Measurements from ENCODE around the gene ELOVL2.

ELOVL2 gene

DNA sequence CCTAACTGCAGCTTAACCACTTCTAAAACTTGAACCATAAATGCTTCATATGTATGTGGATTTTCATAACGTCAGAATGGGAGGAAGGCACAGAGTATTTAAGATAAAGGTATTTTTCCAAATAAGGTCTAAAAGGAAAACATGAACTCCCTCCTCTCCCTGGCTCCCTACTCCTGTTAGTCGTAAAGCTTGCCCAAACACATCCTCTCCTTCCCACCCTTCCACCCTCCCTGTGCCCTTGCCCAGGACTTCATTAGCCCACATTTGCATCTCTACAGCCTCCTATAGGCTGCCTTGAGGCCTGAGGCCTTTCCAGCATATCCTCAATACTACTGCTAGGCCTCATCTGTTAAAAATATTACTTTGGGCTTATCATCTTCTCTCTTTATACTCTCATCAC is 32.4 kb upstream of the ELOVL2 start:
- H4K20me1 ChIP-seq (ENCODE audit: low read depth, low read length): no peaks in the 10 kb centered on the region
- TF ChIP-seq, protein P1, sequence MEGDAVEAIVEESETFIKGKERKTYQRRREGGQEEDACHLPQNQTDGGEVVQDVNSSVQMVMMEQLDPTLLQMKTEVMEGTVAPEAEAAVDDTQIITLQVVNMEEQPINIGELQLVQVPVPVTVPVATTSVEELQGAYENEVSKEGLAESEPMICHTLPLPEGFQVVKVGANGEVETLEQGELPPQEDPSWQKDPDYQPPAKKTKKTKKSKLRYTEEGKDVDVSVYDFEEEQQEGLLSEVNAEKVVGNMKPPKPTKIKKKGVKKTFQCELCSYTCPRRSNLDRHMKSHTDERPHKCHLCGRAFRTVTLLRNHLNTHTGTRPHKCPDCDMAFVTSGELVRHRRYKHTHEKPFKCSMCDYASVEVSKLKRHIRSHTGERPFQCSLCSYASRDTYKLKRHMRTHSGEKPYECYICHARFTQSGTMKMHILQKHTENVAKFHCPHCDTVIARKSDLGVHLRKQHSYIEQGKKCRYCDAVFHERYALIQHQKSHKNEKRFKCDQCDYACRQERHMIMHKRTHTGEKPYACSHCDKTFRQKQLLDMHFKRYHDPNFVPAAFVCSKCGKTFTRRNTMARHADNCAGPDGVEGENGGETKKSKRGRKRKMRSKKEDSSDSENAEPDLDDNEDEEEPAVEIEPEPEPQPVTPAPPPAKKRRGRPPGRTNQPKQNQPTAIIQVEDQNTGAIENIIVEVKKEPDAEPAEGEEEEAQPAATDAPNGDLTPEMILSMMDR (IDR thresholded peaks at IDR 0.05; ENCODE audit: insufficient read depth, low read length, poor library complexity, severe bottlenecking): no peak
- TF ChIP-seq EZH2phosphoT487 (conservative IDR thresholded peaks at IDR 0.05; ENCODE audit: low read length): no peak
- no peak overlapping the region for H3K9ac ChIP-seq (ENCODE audit: low read length)
- no peaks in the 10 kb centered on the region for H3K9me3 ChIP-seq (ENCODE audit: insufficient read depth, low read length)
- H3K9me2 ChIP-seq (replicated peaks; ENCODE audit: insufficient read depth, low read length): no peaks in the 10 kb centered on the region
- no peak overlapping the region for H3K4me3 ChIP-seq (ENCODE audit: insufficient read depth, low read length, poor library complexity, severe bottlenecking)
- no peaks in the 10 kb centered on the region for H3K27me3 ChIP-seq (ENCODE audit: low read length)
- no peaks in the 10 kb centered on the region for H3F3A ChIP-seq (ENCODE audit: insufficient read depth)
- no peaks in the 10 kb centered on the region for H3K36me3 ChIP-seq (ENCODE audit: low read length)
- no peaks in the 10 kb centered on the region for H3K79me2 ChIP-seq (ENCODE audit: insufficient read depth, low read length)
- H3K27ac ChIP-seq (ENCODE audit: low read depth, low read length): no peak overlapping the region
- no peak overlapping the region for H3K4me2 ChIP-seq (ENCODE audit: low read depth, low read length, poor library complexity, severe bottlenecking)
- H2AFZ ChIP-seq (ENCODE audit: low read depth, low read length, severe bottlenecking): no peak overlapping the region

DNA sequence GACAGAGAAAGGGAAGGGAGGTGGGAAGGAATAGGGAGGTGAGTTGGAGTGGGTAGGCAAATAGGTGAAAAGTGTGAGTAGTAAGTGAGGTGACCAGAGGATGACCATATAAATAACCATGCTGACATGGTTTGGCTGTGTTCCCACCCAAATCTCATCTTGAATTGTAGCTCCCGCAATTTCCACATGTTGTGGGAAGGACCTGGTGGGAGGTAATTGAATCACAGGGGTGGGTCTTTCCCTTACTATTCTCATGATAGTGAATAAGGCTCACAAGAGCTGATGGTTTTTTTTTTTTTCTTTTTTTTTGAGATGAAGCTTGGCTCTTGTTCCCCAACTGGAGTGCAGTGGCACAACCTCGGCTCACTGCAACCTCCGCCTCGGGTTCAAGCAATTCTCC is 28.0 kb upstream of the ELOVL2 start:
- Histone ChIP-seq H2AFZ (ENCODE audit: low read depth, low read length, severe bottlenecking) (no peak overlapping the region), H3K4me2 (ENCODE audit: low read depth, low read length, poor library complexity, severe bottlenecking) (no peak overlapping the region), H3K27ac (ENCODE audit: low read depth, low read length) (no peak overlapping the region), H3K27me3 (ENCODE audit: low read length) (no peaks in the 10 kb centered on the region), H3K79me2 (ENCODE audit: insufficient read depth, low read length) (no peaks in the 10 kb centered on the region), H3K36me3 (ENCODE audit: low read length) (no peaks in the 10 kb centered on the region), H3K9me3 (ENCODE audit: insufficient read depth, low read length) (no peaks in the 10 kb centered on the region), H3K4me3 (ENCODE audit: insufficient read depth, low read length, poor library complexity, severe bottlenecking) (no peak overlapping the region), H3F3A (ENCODE audit: insufficient read depth) (no peaks in the 10 kb centered on the region), H3K9me2 (replicated peaks; ENCODE audit: insufficient read depth, low read length) (no peaks in the 10 kb centered on the region), H4K20me1 (ENCODE audit: low read depth, low read length) (no peaks in the 10 kb centered on the region), H3K9ac (ENCODE audit: low read length) (no peak overlapping the region)
- TF ChIP-seq EZH2phosphoT487 (conservative IDR thresholded peaks at IDR 0.05; ENCODE audit: low read length): no peak
- TF ChIP-seq, protein P1 (IDR thresholded peaks at IDR 0.05; ENCODE audit: insufficient read depth, low read length, poor library complexity, severe bottlenecking): no peak

DNA sequence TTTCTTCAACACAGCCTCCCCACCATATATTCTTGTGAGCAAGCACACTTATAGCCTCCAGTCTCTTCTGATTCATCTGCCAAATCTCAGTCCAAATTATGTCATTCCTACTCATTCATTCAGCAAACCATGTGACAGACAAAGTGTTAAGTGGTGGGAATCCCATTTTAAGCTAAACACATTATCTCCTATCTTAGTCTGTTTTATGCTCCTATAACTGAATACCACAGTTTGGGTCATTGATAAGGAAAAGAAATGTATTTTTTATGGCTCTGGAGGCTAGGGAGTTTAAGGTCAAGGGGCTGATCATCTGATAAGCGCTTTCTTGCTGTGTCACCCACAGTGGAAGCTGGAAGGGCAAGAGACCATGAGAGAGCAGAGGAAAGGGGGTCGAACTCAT is 25.7 kb upstream of the ELOVL2 start:
- no peak for TF ChIP-seq EZH2phosphoT487 (conservative IDR thresholded peaks at IDR 0.05; ENCODE audit: low read length)
- TF ChIP-seq, protein P1 (IDR thresholded peaks at IDR 0.05; ENCODE audit: insufficient read depth, low read length, poor library complexity, severe bottlenecking): no peak
- H2AFZ ChIP-seq (ENCODE audit: low read depth, low read length, severe bottlenecking): no peak overlapping the region
- no peaks in the 10 kb centered on the region for H3F3A ChIP-seq (ENCODE audit: insufficient read depth)
- no peaks in the 10 kb centered on the region for H4K20me1 ChIP-seq (ENCODE audit: low read depth, low read length)
- no peaks in the 10 kb centered on the region for H3K9me2 ChIP-seq (replicated peaks; ENCODE audit: insufficient read depth, low read length)
- no peaks in the 10 kb centered on the region for H3K9me3 ChIP-seq (ENCODE audit: insufficient read depth, low read length)
- no peak overlapping the region for H3K4me2 ChIP-seq (ENCODE audit: low read depth, low read length, poor library complexity, severe bottlenecking)
- H3K4me3 ChIP-seq (ENCODE audit: insufficient read depth, low read length, poor library complexity, severe bottlenecking): no peak overlapping the region
- H3K27ac ChIP-seq (ENCODE audit: low read depth, low read length): no peak overlapping the region
- no peaks in the 10 kb centered on the region for H3K27me3 ChIP-seq (ENCODE audit: low read length)
- no peaks in the 10 kb centered on the region for H3K79me2 ChIP-seq (ENCODE audit: insufficient read depth, low read length)
- no peak overlapping the region for H3K9ac ChIP-seq (ENCODE audit: low read length)
- H3K36me3 ChIP-seq (ENCODE audit: low read length): no peaks in the 10 kb centered on the region

All from SU-DHL-6 (cell line).